HG02798 (cell line): ENCODE data around the gene AVP.

Experiments used
- ATAC-seq: cut with Tn5 transposase; IDR thresholded peaks from one replicate; pipeline ENCODE4 v1.9.1; 2021; ENCODE audit warnings: mild to moderate bottlenecking; ENCODE audit not compliant: unreplicated experiment, poor library complexity

The AVP gene

DNA sequence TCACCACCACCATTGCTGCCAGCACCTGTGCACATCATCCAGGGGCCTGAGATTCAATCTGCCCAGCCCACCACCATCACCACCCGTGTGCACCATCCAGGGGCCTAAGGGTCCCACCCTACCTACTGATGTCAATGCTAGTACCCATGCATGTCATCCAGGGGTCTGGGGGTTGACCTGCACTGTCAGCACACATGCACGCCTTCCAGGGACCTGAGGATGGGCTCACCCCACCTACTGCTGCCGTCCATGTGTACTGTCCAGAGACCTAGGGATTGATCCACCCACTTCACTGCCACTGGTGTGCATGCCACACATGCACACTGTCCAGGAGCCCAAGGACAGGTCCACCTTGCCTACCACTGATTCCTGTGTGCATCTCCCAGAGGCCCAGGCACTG lies 25.0 kb downstream of the AVP start:
- no peak for ATAC-seq

GRCh38 chr20:3051385-3052019 lies 33.0 kb downstream of the AVP start:
- no peak for ATAC-seq

- ATAC-seq: no peak
These were observed 36.8 kb downstream of the AVP start for GRCh38 chr20:3047486-3048419.

GRCh38 chr20:3046677-3047462 lies 37.7 kb downstream of the AVP start:
- no peak for ATAC-seq

DNA sequence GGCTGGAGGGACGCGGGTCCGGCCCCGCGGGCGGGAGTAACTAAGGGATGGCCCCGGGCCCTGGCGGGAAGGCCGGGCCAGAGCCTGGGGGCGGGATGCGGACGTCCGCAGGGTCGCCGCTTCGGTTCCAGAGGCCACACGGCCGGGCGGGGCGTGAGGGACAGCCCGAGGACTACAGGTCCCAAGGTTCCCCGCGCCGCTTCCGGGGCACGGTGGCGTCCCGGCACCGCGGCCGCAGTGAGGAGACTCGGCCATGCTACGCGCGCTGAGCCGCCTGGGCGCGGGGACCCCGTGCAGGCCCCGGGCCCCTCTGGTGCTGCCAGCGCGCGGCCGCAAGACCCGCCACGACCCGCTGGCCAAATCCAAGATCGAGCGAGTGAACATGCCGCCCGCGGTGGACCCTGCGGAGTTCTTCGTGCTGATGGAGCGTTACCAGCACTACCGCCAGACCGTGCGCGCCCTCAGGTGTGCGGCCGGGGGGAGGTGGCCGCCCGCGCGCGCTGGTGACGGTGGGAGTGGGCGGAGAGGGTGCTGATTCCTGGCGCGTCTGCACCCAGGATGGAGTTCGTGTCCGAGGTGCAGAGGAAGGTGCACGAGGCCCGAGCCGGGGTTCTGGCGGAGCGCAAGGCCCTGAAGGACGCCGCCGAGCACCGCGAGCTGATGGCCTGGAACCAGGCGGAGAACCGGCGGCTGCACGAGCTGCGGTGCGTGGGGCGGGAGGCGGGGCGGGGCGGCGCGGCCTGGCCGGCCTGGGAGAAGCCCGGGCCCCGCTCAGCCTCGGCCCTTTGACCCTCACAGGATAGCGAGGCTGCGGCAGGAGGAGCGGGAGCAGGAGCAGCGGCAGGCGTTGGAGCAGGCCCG lies 38.5 kb downstream of the AVP start, which contains the start of gene MRPS26:
TSS of gene MRPS26 (plus strand) at position 237 of the 861 bp plus-strand sequence. CDS start at position 254, 17 bp downstream.
- peak; percentile 91 for ATAC-seq

GRCh38 chr20:3045042-3045815 lies 39.3 kb downstream of the AVP start:
- peak; percentile 51 for ATAC-seq

DNA sequence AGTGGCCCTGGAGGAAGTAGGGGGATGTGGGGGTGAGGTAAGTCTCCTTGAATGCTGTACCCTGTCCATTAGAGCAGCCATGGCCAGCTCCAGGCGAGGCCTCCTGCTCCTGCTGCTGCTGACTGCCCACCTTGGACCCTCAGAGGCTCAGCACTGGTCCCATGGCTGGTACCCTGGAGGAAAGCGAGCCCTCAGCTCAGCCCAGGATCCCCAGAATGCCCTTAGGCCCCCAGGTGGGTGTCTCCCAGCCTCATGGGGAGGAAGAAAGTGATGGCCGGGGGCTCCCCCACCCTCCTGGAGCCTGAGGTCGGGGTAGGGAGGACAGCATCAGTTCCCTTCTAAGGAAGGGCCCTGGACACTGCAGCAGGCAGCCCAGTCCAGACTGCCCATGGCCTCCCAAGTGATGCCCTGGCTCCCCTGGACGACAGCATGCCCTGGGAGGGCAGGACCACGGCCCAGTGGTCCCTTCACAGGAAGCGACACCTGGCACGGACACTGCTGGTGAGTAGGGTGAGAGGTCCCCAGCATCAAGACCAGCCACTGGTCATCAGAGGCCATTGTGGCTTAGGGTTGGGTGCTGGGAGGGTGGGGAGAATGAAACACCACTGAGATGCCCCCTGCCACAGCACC lies 40.1 kb downstream of the AVP start:
- ATAC-seq: no peak

- ATAC-seq: no peak
These were observed 41.2 kb downstream of the AVP start, which contains the start of gene GNRH2 for GRCh38 chr20:3043322-3043721. GNRH2 (plus strand) TSS chr20:3043622; CDS start chr20:3044415, 793 bp downstream.

- ATAC-seq: no peak
These were observed 41.9 kb downstream of the AVP start for GRCh38 chr20:3042625-3043024.

- no peak for ATAC-seq
These were observed 42.6 kb downstream of the AVP start for GRCh38 chr20:3041854-3042409.

DNA sequence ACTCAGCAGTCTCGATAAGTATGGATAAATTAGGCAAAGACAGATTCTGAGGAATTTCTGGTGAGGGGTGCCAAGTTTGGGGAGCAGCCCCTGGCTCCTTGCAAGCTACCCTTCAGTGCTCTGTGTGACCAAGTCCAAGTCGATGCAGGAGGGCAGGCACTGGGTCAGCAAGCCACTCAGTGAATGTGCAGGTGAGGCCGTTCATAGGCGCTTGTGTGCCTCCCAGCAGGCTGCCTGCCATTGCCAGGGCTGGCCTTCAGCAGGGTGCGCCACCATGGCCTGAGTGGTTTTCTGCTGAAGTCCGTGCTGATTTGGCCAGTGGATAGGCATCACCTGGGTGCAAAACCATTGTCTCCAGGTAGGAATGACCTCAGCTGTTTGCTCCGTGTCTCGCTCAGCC lies 44.4 kb downstream of the AVP start:
- no peak for ATAC-seq

DNA sequence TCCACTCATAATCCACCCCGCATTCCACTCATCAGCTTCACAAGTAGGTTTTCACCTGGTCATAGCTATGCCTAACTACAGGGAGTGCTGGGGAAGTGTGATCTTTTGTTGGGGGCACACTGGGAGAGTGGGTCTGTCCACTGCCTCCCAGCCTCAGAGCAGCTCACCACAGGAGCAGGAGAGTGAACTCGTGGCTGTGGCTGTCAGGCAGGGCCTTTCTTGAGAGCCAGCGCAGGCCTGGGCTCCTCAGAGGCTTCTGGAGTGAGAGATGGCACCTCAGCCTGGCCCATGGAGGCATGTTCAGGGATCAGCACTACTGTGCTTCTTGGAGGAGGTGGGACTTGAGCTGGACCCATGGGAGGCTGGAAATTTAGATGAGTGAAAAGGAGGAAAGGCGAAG lies 45.1 kb downstream of the AVP start:
- no peak for ATAC-seq

- ATAC-seq: no peak
These were observed 46.1 kb downstream of the AVP start for GRCh38 chr20:3038454-3038853.

DNA sequence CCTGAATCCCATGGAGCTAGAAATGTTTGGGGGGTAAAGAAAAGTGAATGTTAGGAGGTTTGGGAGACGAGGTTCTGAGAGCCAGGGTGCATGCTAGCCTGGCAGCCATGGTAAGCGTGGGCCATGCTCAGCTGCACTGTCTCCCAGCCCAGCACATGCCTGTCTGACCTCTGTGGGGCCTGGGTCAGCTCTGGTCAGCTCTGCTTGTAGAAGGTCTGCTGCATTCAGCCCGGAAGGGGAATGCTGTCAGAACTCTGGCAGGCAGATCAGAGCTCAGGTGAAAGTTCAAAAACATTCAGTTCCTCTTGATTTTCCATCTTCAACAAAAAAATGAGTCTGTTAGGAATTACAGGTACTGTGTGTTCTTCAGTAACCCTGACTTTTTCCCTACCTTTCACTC lies 46.9 kb downstream of the AVP start:
- no peak for ATAC-seq

DNA sequence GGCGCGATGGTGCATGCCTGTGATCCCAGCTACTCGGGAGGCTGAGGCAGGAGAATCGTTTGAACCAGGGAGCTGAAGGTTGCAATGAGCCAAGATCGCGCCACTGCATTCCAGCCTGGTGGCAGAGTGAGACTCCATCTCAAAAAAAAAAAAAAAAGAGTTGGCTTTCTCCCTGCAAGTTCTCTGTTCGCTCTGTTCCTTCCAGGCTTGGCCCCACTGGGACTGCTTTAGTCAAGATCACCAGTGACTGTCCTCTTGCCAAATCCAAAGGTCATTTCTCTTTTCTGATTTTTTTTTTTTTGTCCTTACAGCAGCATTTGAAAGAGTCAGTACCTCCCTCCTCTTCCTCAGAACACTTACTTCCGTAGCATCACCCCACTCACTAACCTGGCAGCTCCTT lies 51.9 kb downstream of the AVP start:
- no peak for ATAC-seq
